Mononuclear cell (primary cell): Measurements from ENCODE around the gene ANP32B. TPM values are rescaled to one million over a fixed set of nuclear protein-coding genes. Genes with fewer than 3 reads are reported as not detected.

ENCODE experiments used
- H3K27me3 ChIP-seq: 2 replicates; pipeline ENCODE4 v1.6.0; 2011; ENCODE audit warnings: low read length, control low read depth; ENCODE audit not compliant: insufficient read depth
- H3K4me1 ChIP-seq: 2 replicates; pipeline ENCODE4 v1.5.1; 2011; ENCODE audit warnings: mild to moderate bottlenecking, low read length, control low read depth; ENCODE audit not compliant: insufficient read depth
- H3K4me3 ChIP-seq: 2 replicates; pipeline ENCODE4 v1.5.1; 2011; ENCODE audit warnings: mild to moderate bottlenecking, low read length, moderate library complexity
- H3K9me3 ChIP-seq: 2 replicates; pipeline ENCODE4 v1.5.1; 2011; ENCODE audit warnings: low read depth, mild to moderate bottlenecking, control low read depth, low read length
- total RNA-seq: library from RNA; depleted of rRNA; stranded (reverse); fragments of >200 nt; gene quantifications from one replicate; pipeline ENCODE4 v1.2.3, GENCODE V29; 2012

Gene ANP32B
- total RNA-seq, 1 donor: 28.1 TPM

- H3K4me1 ChIP-seq: peaks cover 5% of the 10 kb centered on the region
- no peaks in the 10 kb centered on the region for H3K9me3 ChIP-seq
- H3K27me3 ChIP-seq: no peaks in the 10 kb centered on the region
- H3K4me3 ChIP-seq: no peak overlapping the region
Observed at GRCh38 chr9:98020476-98021145, 37.5 kb downstream of the ANP32B start.

- Histone ChIP-seq H3K4me1 (peaks cover 5% of the 10 kb centered on the region), H3K9me3 (no peaks in the 10 kb centered on the region), H3K27me3 (no peaks in the 10 kb centered on the region), H3K4me3 (no peak overlapping the region)
Observed at GRCh38 chr9:98021306-98022040, 38.3 kb downstream of the ANP32B start.

GRCh38 chr9:98022447-98022846 is 39.3 kb downstream of the ANP32B start:
- H3K4me3 ChIP-seq: no peak overlapping the region
- H3K4me1 ChIP-seq: peaks cover 5% of the 10 kb centered on the region
- H3K9me3 ChIP-seq: no peaks in the 10 kb centered on the region
- H3K27me3 ChIP-seq: no peaks in the 10 kb centered on the region

- no peaks in the 10 kb centered on the region for H3K9me3 ChIP-seq
- no peak overlapping the region for H3K4me3 ChIP-seq
- no peaks in the 10 kb centered on the region for H3K27me3 ChIP-seq
- H3K4me1 ChIP-seq: peaks cover 5% of the 10 kb centered on the region
Observed at GRCh38 chr9:98024702-98025101, 41.6 kb downstream of the ANP32B start.

- peaks cover 5% of the 10 kb centered on the region for H3K4me1 ChIP-seq
Observed at GRCh38 chr9:98031169-98031568, 48.0 kb downstream of the ANP32B start.

GRCh38 chr9:98031935-98032334 is 48.8 kb downstream of the ANP32B start:
- H3K27me3 ChIP-seq: no peaks in the 10 kb centered on the region
- H3K9me3 ChIP-seq: no peaks in the 10 kb centered on the region

More at GRCh38 chr9:98031169-98031568, 48.0 kb downstream of the ANP32B start:
- H3K27me3 ChIP-seq: no peaks in the 10 kb centered on the region
- H3K9me3 ChIP-seq: no peaks in the 10 kb centered on the region
- no peak overlapping the region for H3K4me3 ChIP-seq

GRCh38 chr9:98034593-98035546 is 51.7 kb downstream of the ANP32B start:
- H3K27me3 ChIP-seq: no peaks in the 10 kb centered on the region
- H3K4me3 ChIP-seq: no peak overlapping the region
- peaks cover 5% of the 10 kb centered on the region for H3K4me1 ChIP-seq
- H3K9me3 ChIP-seq: no peaks in the 10 kb centered on the region

More at GRCh38 chr9:98031935-98032334, 48.8 kb downstream of the ANP32B start:
- Histone ChIP-seq H3K4me1 (peaks cover 5% of the 10 kb centered on the region), H3K4me3 (no peak overlapping the region)

- peaks cover 5% of the 10 kb centered on the region for H3K4me1 ChIP-seq
Observed at GRCh38 chr9:98037357-98037756, 54.2 kb downstream of the ANP32B start.

GRCh38 chr9:98038958-98039357 is 55.8 kb downstream of the ANP32B start:
- Histone ChIP-seq H3K9me3 (no peaks in the 10 kb centered on the region), H3K4me3 (no peak overlapping the region), H3K4me1 (peaks cover 10% of the 10 kb centered on the region), H3K27me3 (no peaks in the 10 kb centered on the region)

More at GRCh38 chr9:98037357-98037756, 54.2 kb downstream of the ANP32B start:
- Histone ChIP-seq H3K4me3 (no peak overlapping the region), H3K27me3 (no peaks in the 10 kb centered on the region), H3K9me3 (no peaks in the 10 kb centered on the region)

GRCh38 chr9:98039607-98040017 is 56.5 kb downstream of the ANP32B start:
- Histone ChIP-seq H3K4me1 (peaks cover 11% of the 10 kb centered on the region), H3K9me3 (no peaks in the 10 kb centered on the region), H3K4me3 (no peak overlapping the region), H3K27me3 (no peaks in the 10 kb centered on the region)

- H3K27me3 ChIP-seq: no peaks in the 10 kb centered on the region
- peaks cover 14% of the 10 kb centered on the region for H3K4me1 ChIP-seq
- no peak overlapping the region for H3K4me3 ChIP-seq
- H3K9me3 ChIP-seq: no peaks in the 10 kb centered on the region
Observed at GRCh38 chr9:98040212-98040611, 57.1 kb downstream of the ANP32B start.

- H3K27me3 ChIP-seq: no peaks in the 10 kb centered on the region
- no peak overlapping the region for H3K4me3 ChIP-seq
- H3K4me1 ChIP-seq: peaks cover 40% of the 10 kb centered on the region
- H3K9me3 ChIP-seq: no peaks in the 10 kb centered on the region
Observed at GRCh38 chr9:98043915-98044314, 60.8 kb downstream of the ANP32B start.

- Histone ChIP-seq H3K4me1 (peaks cover 46% of the 10 kb centered on the region), H3K4me3 (peak overlapping the region; percentile 42), H3K9me3 (no peaks in the 10 kb centered on the region), H3K27me3 (no peaks in the 10 kb centered on the region)
Observed at GRCh38 chr9:98045234-98046179, 62.4 kb downstream of the ANP32B start.

- Histone ChIP-seq H3K4me3 (no peak overlapping the region), H3K27me3 (no peaks in the 10 kb centered on the region), H3K4me1 (peaks cover 46% of the 10 kb centered on the region), H3K9me3 (no peaks in the 10 kb centered on the region)
Observed at GRCh38 chr9:98046180-98046543, 63.0 kb downstream of the ANP32B start.
